ENCODE measurements around the gene TRAM2.

Gene TRAM2

DNA sequence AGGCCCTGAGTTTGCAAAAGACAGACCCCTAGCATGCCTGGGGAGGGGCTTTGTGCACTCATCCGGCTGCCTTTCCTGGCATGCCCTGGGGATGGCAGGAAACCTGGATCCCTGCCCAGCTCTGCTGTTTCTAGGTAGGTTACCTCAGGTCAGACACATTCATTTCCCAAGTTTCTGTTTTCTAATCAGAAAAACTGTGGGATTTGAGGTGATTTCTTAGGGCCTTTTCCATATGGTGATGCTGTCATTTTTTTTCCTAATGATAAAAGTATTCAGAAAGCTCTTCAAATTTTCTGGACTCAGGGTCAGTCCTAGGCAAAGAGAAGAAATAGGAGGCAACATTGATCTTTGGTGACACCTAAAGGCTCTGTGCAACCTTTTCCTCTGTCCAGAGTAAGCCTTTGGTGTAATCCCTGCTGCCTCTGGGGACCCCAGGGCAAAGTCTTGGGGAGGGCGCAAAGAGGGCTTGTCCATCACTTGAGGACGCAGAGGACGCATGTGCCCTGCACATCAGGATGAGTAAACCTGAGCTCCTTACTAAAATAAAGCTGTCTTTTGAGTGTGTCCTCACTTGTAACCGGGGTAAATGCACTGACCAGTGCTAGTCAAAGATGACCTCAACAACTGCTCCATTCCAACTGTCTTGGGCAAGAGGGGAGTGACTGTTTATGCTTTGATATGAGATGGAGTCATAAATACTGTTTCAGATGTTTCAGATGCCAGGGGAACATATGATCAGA, 13.5 kb upstream of the TRAM2 start:
- no peak for TF ChIP-seq CTCF (IDR thresholded peaks at IDR 0.05; ENCODE audit: low read length)
- no peak for TF ChIP-seq EZH2 (IDR thresholded peaks at IDR 0.05; ENCODE audit: borderline replicate concordance, low read length)
- H3K27me3 ChIP-seq (ENCODE audit: insufficient read depth, low read length) = no peaks in the 10 kb centered on the region
- H3K9me2 ChIP-seq (ENCODE audit: low read depth, low read length) = no peaks in the 10 kb centered on the region
- H2AFZ ChIP-seq (ENCODE audit: low read length) = no peak overlapping the region
- H3K9ac ChIP-seq (ENCODE audit: low read length) = no peak overlapping the region
- H3K4me3 ChIP-seq (ENCODE audit: low read depth, low read length, poor library complexity, severe bottlenecking) = no peak overlapping the region
- H3K79me2 ChIP-seq (ENCODE audit: insufficient read depth, low read length) = no peaks in the 10 kb centered on the region
- H3K36me3 ChIP-seq (ENCODE audit: insufficient read depth, low read length) = no peaks in the 10 kb centered on the region
- peaks cover 46% of the 10 kb centered on the region for H3K4me1 ChIP-seq (ENCODE audit: insufficient read depth, low read length, severe bottlenecking)
- H4K20me1 ChIP-seq (ENCODE audit: insufficient read depth, low read length) = no peaks in the 10 kb centered on the region
- H3K9me3 ChIP-seq (ENCODE audit: low read length) = no peaks in the 10 kb centered on the region
- no peak overlapping the region for H3K4me2 ChIP-seq (ENCODE audit: low read length)
- no peak overlapping the region for H3K27ac ChIP-seq (ENCODE audit: low read depth, low read length, poor library complexity, severe bottlenecking)
- H3F3A ChIP-seq (ENCODE audit: insufficient read depth, low read length) = no peaks in the 10 kb centered on the region

- no peaks in the 10 kb centered on the region for H3K79me2 ChIP-seq (ENCODE audit: insufficient read depth, low read length)
- H3K27ac ChIP-seq (ENCODE audit: low read depth, low read length, poor library complexity, severe bottlenecking) = no peak overlapping the region
- no peak overlapping the region for H3K4me2 ChIP-seq (ENCODE audit: low read length)
- H4K20me1 ChIP-seq (ENCODE audit: insufficient read depth, low read length) = no peaks in the 10 kb centered on the region
- H2AFZ ChIP-seq (ENCODE audit: low read length) = no peak overlapping the region
- H3F3A ChIP-seq (ENCODE audit: insufficient read depth, low read length) = no peaks in the 10 kb centered on the region
- H3K9me2 ChIP-seq (ENCODE audit: low read depth, low read length) = no peaks in the 10 kb centered on the region
- no peak for TF ChIP-seq CTCF (IDR thresholded peaks at IDR 0.05; ENCODE audit: low read length)
- TF ChIP-seq EZH2 (IDR thresholded peaks at IDR 0.05; ENCODE audit: borderline replicate concordance, low read length) = no peak
- H3K4me1 ChIP-seq (ENCODE audit: insufficient read depth, low read length, severe bottlenecking) = peaks cover 30% of the 10 kb centered on the region
- no peaks in the 10 kb centered on the region for H3K9me3 ChIP-seq (ENCODE audit: low read length)
- no peaks in the 10 kb centered on the region for H3K27me3 ChIP-seq (ENCODE audit: insufficient read depth, low read length)
- H3K36me3 ChIP-seq (ENCODE audit: insufficient read depth, low read length) = no peaks in the 10 kb centered on the region
- no peak overlapping the region for H3K9ac ChIP-seq (ENCODE audit: low read length)
- no peak overlapping the region for H3K4me3 ChIP-seq (ENCODE audit: low read depth, low read length, poor library complexity, severe bottlenecking)
These were observed 11.8 kb upstream of the TRAM2 start for GRCh38 chr6:52588710-52589091.

- Histone ChIP-seq H3K79me2 (ENCODE audit: insufficient read depth, low read length) (no peaks in the 10 kb centered on the region), H3K4me1 (ENCODE audit: insufficient read depth, low read length, severe bottlenecking) (peaks cover 25% of the 10 kb centered on the region), H3K36me3 (ENCODE audit: insufficient read depth, low read length) (no peaks in the 10 kb centered on the region; the same call in 1 of the 2 replicates), H3K27me3 (ENCODE audit: insufficient read depth, low read length) (no peaks in the 10 kb centered on the region), H3K9me2 (ENCODE audit: low read depth, low read length) (no peaks in the 10 kb centered on the region), H3K27ac (ENCODE audit: low read depth, low read length, poor library complexity, severe bottlenecking) (no peak overlapping the region), H3K4me3 (ENCODE audit: low read depth, low read length, poor library complexity, severe bottlenecking) (no peak overlapping the region), H3K4me2 (ENCODE audit: low read length) (no peak overlapping the region), H3F3A (ENCODE audit: insufficient read depth, low read length) (no peaks in the 10 kb centered on the region), H2AFZ (ENCODE audit: low read length) (no peak overlapping the region), H3K9ac (ENCODE audit: low read length) (no peak overlapping the region), H4K20me1 (ENCODE audit: insufficient read depth, low read length) (no peaks in the 10 kb centered on the region), H3K9me3 (ENCODE audit: low read length) (no peaks in the 10 kb centered on the region)
- TF ChIP-seq EZH2 (IDR thresholded peaks at IDR 0.05; ENCODE audit: borderline replicate concordance, low read length) (no peak), CTCF (IDR thresholded peaks at IDR 0.05; ENCODE audit: low read length) (no peak)
These were observed 11.3 kb upstream of the TRAM2 start for GRCh38 chr6:52588087-52588709.

Data from OCI-LY1 (cell line).